Subcutaneous abdominal adipose tissue (tissue), 5 donors: ENCODE data around the gene COL7A1.

ENCODE experiments used
- H3K27ac ChIP-seq: one replicate; pipeline ENCODE4 v1.7.0; 2013; ENCODE audit warnings: low read depth, mild to moderate bottlenecking, inconsistent platforms, low read length, moderate library complexity
- H3K27me3 ChIP-seq, 5 donors: one replicate each; pipeline ENCODE4 v1.7.0; 2013; ENCODE audit warnings: low read length in 5 of 5, inconsistent platforms in 1 of 5; ENCODE audit not compliant: control insufficient read depth in 5 of 5, insufficient read depth in 4 of 5
- H3K36me3 ChIP-seq, 5 donors: one replicate each; pipeline ENCODE4 v1.7.0; 2013; ENCODE audit warnings: low read length in 5 of 5; ENCODE audit not compliant: control insufficient read depth in 5 of 5, insufficient read depth in 5 of 5
- H3K4me1 ChIP-seq, 5 donors: one replicate each; pipeline ENCODE4 v1.7.0; 2013; ENCODE audit warnings: low read length in 5 of 5, mild to moderate bottlenecking in 3 of 5, moderate library complexity in 1 of 5; ENCODE audit not compliant: control insufficient read depth in 5 of 5, insufficient read depth in 5 of 5
- H3K4me3 ChIP-seq, 5 donors: one replicate each; pipeline ENCODE4 v1.7.0; 2013; ENCODE audit warnings: low read length in 5 of 5, low read depth in 1 of 5
- H3K9ac ChIP-seq, 5 donors: one replicate each; pipeline ENCODE4 v1.7.0; 2013; ENCODE audit warnings: low read length in 5 of 5, mild to moderate bottlenecking in 4 of 5, moderate library complexity in 3 of 5
- H3K9me3 ChIP-seq, 5 donors: one replicate each; pipeline ENCODE4 v1.7.0; 2013; ENCODE audit warnings: low read length in 5 of 5; ENCODE audit not compliant: control insufficient read depth in 5 of 5
- donor health status: healthy.
- donor health status: healthy.
- donor health status: healthy.
- donor health status: healthy.
- donor health status: healthy.

The COL7A1 gene

DNA sequence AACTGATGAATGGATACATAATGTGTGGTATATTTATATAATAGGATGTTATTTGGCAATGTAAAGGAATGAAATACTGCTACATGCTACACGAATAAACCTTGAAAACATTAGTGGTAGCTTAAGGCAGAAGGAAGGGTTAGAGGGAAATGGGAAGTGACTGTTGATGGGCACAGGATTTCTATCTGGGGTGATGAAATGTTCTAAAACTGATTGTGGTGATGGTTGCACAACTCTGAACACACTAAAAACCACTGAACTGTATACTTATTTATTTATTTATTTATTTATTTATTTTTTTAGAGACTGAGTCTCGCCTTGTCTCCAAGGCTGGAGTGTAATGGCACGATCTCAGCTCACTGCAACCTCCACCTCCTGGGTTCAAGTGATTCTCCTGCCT, 66.4 kb downstream of the COL7A1 start:
- no peak overlapping the region for H3K27ac ChIP-seq
- H3K4me3 ChIP-seq = no peak overlapping the region
- no peaks in the 10 kb centered on the region for H3K9me3 ChIP-seq
- H3K36me3 ChIP-seq = no peaks in the 10 kb centered on the region
- H3K27me3 ChIP-seq = no peaks in the 10 kb centered on the region
- H3K4me1 ChIP-seq = no peaks in the 10 kb centered on the region
- H3K9ac ChIP-seq = no peak overlapping the region

DNA sequence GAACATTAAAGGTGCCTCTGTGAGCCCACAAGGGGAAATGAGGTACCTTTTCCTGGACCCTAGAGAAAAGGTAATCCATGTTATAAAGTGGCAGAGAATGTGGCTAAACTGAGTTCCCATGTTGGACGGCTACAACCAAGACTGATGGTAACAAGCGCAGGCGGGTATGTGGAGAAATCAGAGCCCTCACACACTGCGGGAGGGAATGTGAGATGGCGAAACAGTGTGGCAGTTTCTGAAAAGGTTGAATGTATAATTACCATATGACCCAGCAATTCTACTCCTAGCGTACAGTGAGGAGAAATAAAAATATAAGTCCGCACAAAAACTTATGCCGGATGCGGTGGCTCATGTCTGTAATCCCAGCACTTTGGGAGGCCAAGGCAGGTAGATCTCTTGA, 67.1 kb downstream of the COL7A1 start:
- H3K27me3 ChIP-seq = no peaks in the 10 kb centered on the region
- H3K9ac ChIP-seq = no peak overlapping the region
- H3K4me3 ChIP-seq = no peak overlapping the region
- no peaks in the 10 kb centered on the region for H3K4me1 ChIP-seq
- no peaks in the 10 kb centered on the region for H3K9me3 ChIP-seq
- H3K36me3 ChIP-seq = peaks cover 0 to 3% (median 0%) of the 10 kb centered on the region in 5 donors
- H3K27ac ChIP-seq = no peak overlapping the region

DNA sequence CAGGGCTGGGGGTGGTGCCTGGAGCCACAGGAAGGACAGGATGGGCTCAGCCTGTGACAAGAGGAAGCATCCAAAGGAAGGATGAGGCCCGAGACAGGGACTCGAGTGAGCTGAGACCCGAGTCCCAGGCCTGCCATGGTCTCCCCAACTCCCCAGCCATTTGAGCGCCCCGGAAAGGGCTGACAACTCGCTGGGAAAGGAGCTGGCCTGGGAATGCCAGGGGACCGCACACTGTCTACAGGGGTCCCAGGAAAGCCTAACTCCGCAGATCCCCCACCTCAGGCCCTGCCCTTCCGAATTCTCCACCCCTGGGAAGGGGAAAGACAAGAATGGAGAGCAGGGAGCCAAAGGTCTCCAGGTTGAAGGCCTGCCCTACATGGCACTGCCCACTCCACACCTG, 70.2 kb downstream of the COL7A1 start:
- Histone ChIP-seq H3K27me3 (no peaks in the 10 kb centered on the region), H3K27ac (no peak overlapping the region), H3K4me1 (no peaks in the 10 kb centered on the region), H3K9me3 (no peaks in the 10 kb centered on the region), H3K36me3 (peaks cover 0 to 7% (median 0%) of the 10 kb centered on the region in 5 donors), H3K4me3 (no peak overlapping the region), H3K9ac (no peak overlapping the region)

DNA sequence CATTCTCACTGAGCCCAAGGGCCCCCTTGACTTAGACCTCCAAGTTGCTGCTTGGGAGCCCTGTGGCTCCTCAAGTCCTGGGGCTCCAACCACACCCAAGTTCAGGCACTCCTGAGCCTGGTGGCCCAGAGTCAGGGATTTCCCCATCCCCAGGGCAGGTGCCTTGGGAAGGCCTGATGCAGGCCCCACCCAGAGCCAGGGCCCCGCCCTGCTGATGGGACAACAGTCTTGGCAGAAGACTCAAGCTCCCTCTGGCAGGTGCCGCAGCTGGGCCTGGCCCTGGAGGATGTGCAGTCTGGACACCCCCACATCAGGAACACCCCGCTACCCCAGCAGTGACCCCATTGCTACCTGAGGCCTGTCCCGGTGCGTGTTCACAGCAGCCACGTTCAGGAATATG, 73.5 kb downstream of the COL7A1 start:
- Histone ChIP-seq H3K36me3 (peaks cover 0 to 14% (median 0%) of the 10 kb centered on the region in 5 donors), H3K4me3 (no peak overlapping the region), H3K27ac (no peak overlapping the region), H3K9ac (no peak overlapping the region), H3K27me3 (no peaks in the 10 kb centered on the region), H3K4me1 (no peaks in the 10 kb centered on the region), H3K9me3 (no peaks in the 10 kb centered on the region)

DNA sequence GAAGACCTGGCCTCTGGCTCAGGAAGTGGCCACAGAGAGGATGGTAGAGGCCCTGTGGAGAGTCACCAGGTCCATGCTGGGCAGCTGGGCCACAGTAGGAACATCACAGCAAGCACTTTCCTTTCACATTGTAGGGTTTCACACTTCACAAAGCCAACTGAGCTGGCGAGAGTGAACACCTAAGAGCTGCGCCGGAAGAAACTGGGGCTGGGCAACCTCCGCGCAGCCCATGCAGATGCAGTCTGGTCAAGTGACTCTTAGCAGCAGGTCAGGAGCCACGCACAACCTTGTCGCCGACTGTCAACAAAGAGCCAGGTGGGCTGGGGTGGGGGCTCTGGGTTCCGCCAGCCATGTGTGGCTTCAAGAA, 75.9 kb downstream of the COL7A1 start:
- Histone ChIP-seq H3K9me3 (no peaks in the 10 kb centered on the region), H3K4me3 (no peak overlapping the region), H3K27me3 (no peaks in the 10 kb centered on the region), H3K9ac (no peak overlapping the region), H3K4me1 (no peaks in the 10 kb centered on the region), H3K27ac (no peak overlapping the region), H3K36me3 (peaks cover 0 to 14% (median 0%) of the 10 kb centered on the region in 5 donors)

DNA sequence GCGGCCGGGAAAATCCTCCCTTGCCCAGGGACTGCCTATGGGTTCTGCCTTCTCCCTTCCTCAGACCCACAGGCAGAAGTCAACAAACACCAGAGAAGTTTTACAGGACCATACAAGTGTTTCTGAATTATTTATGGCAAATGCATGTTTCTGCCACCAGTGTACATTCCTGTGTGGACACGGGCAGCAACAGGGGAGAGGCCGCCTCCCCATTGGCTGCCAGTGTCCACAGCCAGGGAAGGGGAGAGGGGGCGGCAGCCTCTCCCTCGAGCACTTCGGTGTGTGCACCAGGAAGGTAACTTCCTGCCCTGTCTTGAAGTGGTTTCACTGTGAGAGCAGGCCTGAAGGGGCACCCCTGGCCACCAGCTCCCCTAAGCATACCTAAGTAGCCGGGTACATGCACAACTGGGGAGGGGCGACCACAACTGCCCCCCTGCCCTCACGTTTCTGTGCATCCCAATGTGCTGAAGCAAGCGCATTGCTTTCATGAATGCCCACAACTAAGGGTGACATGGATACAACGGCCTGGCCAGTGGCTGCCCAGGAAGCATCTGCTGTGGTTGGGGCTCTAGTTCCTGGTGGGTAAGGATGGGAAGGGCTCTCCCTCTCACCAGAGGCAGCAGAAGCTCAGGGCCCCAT, 76.4 kb downstream of the COL7A1 start:
- H3K9me3 ChIP-seq = no peaks in the 10 kb centered on the region
- no peaks in the 10 kb centered on the region for H3K27me3 ChIP-seq
- no peak overlapping the region for H3K9ac ChIP-seq
- no peaks in the 10 kb centered on the region for H3K4me1 ChIP-seq
- no peak overlapping the region for H3K27ac ChIP-seq
- H3K36me3 ChIP-seq = peaks cover 0 to 14% (median 0%) of the 10 kb centered on the region in 5 donors
- no peak overlapping the region for H3K4me3 ChIP-seq

DNA sequence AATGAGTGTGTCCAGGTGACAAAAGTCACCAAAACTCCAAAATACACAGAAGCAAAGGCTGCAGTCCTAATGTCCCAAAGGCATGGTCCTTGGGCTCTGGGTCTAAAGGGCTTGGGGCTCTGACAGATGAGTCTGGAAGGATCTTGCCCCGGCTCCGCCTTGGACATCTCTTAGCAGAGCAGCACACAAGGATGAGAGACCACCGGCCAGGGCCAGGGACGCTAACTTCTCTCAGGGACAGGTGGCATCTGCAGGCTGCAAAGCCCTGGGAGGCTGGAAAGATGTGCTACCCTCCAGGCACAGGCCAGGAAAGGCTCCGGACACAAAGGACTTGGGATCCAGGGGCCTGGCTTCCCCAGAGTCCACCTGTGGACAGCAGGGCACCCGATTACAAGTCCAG, 77.1 kb downstream of the COL7A1 start:
- no peaks in the 10 kb centered on the region for H3K4me1 ChIP-seq
- peaks cover 0 to 11% (median 0%) of the 10 kb centered on the region in 5 donors for H3K36me3 ChIP-seq
- H3K9me3 ChIP-seq = no peaks in the 10 kb centered on the region
- H3K27me3 ChIP-seq = no peaks in the 10 kb centered on the region
- H3K27ac ChIP-seq = no peak overlapping the region
- no peak overlapping the region for H3K9ac ChIP-seq
- H3K4me3 ChIP-seq = no peak overlapping the region

DNA sequence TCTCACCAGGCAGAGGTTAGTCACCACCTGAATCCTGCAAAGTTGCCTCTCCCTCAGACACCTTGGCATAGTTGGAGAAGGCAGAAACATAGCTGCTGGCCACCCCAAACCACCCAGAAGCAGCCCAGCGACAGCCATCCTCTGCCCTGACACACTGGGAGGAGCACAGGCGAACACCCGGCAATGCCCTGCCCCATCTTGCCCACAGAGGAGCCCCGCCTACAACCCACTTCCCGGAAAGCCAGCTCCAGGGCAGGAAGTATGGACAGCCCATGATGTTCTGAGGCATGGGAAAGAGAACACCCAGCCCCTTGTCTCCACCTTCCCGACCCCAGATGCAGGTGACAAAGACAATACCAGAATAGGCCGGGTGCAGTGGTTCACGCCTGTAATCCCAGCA, 78.6 kb downstream of the COL7A1 start:
- Histone ChIP-seq H3K9me3 (no peaks in the 10 kb centered on the region), H3K27me3 (no peaks in the 10 kb centered on the region), H3K36me3 (peaks cover 0 to 11% (median 0%) of the 10 kb centered on the region in 5 donors), H3K4me1 (no peaks in the 10 kb centered on the region), H3K4me3 (no peak overlapping the region), H3K27ac (no peak overlapping the region), H3K9ac (no peak overlapping the region)

DNA sequence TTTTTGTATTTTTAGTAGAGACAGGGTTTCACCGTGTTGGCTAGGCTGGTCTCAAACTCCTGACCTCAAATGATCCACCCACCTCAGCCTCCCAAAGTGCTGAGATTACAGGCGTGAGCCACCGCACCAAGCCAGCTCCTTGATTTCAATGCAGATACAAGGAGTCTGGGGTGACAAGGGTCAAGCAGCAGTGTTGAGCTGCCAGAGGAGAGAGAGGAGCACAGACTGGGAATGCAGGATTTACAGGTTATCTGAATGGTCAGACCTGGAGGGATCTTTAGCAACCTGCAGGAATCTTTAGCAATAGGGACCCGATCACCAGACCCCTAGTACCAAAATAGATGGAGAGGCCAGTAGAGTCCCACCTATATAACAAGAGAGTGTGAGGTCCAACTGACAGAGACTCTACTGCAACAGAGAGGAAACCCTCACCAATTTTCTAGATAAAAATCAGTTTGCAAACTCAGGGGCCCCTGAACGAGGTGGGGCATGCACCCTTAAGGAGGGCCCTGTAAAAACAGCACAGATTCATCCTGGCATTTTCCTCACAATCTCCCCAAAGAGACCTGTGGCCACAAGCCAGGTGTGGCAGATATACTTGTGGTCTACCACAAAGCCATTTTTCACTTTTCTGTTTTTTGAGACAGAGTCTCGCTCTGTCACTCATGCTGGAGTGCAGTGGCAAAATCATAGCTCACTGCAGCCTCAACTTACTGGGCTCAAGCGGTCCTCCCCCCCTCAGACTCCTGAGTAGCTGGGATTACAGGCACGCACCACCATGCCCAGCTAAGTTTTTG, 80.5 kb downstream of the COL7A1 start:
- H3K27ac ChIP-seq = no peak overlapping the region
- H3K4me3 ChIP-seq = no peak overlapping the region
- no peaks in the 10 kb centered on the region for H3K4me1 ChIP-seq
- H3K9me3 ChIP-seq = no peaks in the 10 kb centered on the region
- H3K27me3 ChIP-seq = no peaks in the 10 kb centered on the region
- H3K36me3 ChIP-seq = peaks cover 0 to 7% (median 0%) of the 10 kb centered on the region in 5 donors
- H3K9ac ChIP-seq = no peak overlapping the region
